IPS-NIHi7 (cell line): ENCODE data around the gene KCNJ2.

ENCODE experiments used
- DNase-seq: peaks from one replicate; pipeline ENCODE4 v3.0.0; 2012; ENCODE audit warnings: mixed read lengths; ENCODE audit errors: extremely low spot score

KCNJ2 gene

GRCh38 chr17:70168977-70169708, at the start of gene KCNJ2:
KCNJ2 (plus strand) TSS chr17:70169532; CDS start chr17:70175040, 5,508 bp downstream.
- DNase-seq = peak; percentile 93

DNA sequence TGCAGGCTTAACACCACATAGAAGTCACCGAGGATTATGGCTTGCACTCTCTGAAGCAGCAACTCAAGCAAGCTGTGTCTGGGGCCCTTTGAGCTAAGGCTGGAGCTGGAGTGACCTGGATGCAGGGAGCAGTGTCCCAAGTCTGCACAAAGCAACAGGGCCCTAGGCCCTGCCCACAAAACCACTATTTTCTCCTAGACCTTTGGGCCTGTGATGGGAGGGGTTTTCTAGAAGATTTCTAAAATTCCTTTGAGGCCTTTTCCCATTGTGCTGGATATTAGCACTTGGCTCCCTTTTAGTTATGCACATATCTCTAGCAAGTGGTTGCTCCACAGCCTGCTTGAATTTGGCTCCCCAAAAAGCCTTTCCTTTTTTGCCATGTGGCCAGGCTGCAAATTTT, 49.8 kb upstream of the KCNJ2 start:
- no peak for DNase-seq

- no peak for DNase-seq
These were observed 49.3 kb upstream of the KCNJ2 start for GRCh38 chr17:70119983-70120382.

- DNase-seq = no peak
These were observed 48.9 kb upstream of the KCNJ2 start for GRCh38 chr17:70120425-70120824.

- DNase-seq = no peak
These were observed 48.2 kb upstream of the KCNJ2 start for GRCh38 chr17:70121126-70121525.

DNA sequence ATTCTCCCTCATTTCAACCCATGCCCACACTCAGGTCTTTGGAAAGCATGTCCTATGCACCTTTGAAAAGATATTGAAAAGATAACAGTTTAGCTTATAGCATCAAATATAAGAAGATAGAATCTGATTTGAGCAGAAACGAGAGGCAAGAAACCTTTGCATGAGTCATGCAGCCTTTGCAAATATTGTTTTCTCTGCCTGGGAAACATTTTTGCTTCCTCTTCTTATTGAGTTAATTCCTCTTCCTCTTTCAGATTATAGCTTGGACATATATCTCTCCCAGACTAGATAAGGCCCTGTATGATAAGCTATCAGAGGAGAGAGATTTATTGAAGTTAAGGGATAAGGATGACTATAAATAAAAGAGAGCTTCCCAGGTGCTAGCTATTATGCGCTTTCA, 46.1 kb upstream of the KCNJ2 start:
- DNase-seq = no peak

GRCh38 chr17:70124723-70125122, 44.6 kb upstream of the KCNJ2 start:
- no peak for DNase-seq

DNA sequence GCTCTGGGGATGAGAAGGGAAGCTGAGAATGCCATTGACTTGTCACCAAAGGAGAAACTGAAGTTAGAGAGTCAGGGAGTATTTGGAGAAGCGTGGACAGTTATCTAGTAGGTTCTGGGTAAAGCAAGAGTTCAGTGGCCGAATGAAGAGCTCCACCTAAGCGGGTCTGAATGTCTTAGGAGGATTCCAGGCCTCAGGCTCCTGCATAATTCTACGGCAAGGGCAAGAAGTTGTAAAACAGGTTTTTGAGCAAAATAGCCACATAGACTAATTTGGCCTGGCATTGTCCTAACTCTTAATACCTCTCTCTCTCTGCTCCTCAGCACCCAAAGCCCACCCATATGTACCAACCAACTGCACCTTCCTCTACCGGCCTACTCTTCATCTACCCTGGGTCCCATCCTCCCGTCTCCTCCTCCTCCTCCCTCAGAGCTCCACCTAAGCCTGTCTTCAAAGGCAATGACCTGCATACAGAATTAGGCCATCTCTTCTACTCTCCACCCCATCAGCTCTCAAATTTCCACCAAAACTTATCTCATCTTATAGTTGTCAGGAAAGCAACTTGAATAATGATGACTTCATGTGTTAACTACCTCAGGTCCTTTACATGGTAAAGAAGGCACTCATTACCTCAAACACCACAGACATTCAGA, 42.0 kb upstream of the KCNJ2 start:
- no peak for DNase-seq

- no peak for DNase-seq
These were observed 40.5 kb upstream of the KCNJ2 start for GRCh38 chr17:70128727-70129238.

GRCh38 chr17:70130289-70130688, 39.0 kb upstream of the KCNJ2 start:
- DNase-seq = no peak

DNA sequence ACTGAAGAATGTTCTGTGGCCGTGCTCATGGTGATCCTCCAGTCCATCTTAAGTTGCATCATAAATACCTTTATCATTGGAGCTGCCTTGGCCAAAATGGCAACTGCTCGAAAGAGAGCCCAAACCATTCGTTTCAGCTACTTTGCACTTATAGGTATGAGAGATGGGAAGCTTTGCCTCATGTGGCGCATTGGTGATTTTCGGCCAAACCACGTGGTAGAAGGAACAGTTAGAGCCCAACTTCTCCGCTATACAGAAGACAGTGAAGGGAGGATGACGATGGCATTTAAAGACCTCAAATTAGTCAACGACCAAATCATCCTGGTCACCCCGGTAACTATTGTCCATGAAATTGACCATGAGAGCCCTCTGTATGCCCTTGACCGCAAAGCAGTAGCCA, 36.8 kb upstream of the KCNJ2 start:
- no peak for DNase-seq

GRCh38 chr17:70134042-70134441, 35.3 kb upstream of the KCNJ2 start:
- no peak for DNase-seq

DNA sequence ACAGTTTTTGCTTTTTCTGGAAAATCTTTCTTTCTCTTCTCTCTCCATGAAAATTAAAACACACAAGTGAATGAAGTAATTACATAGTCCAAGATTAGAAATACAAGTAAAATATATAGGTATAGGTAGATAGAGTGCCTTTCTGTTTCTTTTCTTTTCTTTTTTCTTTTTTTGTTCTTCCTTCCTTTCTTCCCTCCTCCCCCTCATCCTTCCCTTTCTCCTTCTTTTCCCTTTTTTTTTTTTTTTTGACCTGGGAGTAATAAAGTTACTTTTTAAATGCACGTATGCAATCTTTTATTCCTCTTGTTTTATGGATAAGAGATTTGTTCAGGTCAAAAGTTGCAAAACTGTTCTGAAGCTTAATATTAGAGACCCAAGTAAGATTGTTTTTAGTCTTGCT, 34.6 kb upstream of the KCNJ2 start:
- DNase-seq = no peak

DNA sequence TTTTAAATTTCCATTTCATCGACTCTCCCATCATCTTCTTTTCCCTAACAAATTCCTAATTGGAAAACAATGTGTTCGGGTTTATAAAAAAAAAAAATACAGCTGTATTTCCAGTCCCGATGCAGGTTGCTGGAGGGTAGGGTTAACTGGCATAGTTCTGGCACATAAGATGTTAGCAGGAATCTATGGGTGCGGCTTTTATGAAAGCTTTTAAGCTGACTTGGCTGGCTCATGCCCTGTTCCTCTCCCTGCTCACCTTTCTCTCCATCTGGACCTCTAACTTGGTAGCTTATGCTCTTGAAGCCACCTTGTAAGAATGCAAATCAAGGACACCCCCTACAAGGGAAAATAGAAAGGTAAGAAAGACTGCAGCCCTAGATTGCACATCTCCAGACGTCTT, 33.2 kb upstream of the KCNJ2 start:
- no peak for DNase-seq

- no peak for DNase-seq
These were observed 31.7 kb upstream of the KCNJ2 start for GRCh38 chr17:70137451-70138230.

DNA sequence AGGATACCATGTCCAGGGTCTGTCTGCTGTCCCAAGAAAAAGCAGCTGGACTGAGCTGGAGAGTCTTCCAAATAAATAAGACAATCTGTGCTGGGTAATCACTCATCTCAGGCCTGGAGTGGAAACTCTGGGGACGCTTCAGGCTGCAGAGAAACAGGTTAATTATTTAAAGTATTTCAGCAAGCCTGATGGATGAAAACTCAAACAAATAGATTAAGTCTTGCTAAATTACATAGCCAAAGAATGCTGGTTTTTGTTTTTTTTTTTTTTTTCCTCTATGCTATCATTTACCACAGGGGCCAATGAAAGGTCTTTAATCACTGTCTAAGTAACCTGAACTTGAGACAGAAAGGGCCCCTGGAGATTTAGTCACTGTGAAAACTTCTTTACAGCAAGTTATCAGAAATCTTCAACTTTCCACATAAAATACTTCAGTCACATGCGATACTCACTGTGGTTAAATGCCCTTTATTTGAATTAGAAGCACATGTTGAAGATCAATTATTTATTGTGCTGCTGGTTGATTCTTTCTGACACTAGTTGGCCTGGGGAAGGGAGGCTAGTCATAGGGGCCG, 31.0 kb upstream of the KCNJ2 start:
- no peak for DNase-seq

DNA sequence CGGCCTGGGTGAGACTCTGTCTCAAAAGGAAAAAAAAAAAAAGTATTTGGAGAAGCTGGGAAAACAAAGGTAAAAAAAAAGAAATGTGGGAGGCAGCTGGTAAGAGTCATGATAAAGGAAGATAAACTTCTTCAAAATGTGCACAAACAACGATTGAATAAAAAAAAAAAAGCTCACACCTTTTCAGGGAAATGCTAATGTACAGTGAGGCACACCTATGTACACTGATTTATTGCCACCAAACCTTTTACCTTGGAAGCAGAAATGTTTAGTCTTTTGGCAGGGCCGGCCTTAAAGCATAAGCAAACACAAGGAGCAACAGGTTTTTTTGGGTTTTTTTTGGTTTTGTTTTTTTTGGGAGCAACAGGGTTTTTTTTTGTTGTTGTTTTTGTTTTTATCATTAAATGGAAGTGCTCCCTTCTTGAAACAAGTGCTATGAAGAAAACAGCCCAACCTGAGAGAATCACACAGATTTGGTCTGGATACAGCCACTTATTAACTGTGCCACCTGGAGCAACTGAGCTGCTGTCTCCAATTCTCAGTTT, 29.8 kb upstream of the KCNJ2 start:
- no peak for DNase-seq

GRCh38 chr17:70144260-70144846, 25.0 kb upstream of the KCNJ2 start:
- no peak for DNase-seq

- no peak for DNase-seq
These were observed 16.1 kb upstream of the KCNJ2 start for GRCh38 chr17:70153210-70153609.

DNA sequence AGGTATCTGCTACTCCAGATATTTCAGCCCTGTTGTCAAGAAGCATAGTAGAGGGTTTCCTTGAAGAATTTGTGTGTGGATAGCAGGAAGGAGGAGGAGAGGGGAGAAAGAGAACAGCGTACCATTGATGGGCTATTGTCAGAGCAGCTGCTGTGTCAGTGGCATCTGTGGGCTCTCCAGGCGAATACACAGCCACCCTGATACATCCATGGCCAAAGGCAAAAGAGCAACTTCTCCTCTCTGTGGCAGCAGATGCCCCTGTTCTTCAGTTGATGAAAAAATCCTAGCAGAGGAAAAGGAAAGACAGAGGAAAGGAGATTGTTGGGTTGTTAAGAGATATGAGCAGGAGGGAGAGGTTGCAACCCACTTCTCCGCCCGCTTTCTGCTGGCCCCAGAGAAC, 12.2 kb upstream of the KCNJ2 start:
- DNase-seq = no peak

DNA sequence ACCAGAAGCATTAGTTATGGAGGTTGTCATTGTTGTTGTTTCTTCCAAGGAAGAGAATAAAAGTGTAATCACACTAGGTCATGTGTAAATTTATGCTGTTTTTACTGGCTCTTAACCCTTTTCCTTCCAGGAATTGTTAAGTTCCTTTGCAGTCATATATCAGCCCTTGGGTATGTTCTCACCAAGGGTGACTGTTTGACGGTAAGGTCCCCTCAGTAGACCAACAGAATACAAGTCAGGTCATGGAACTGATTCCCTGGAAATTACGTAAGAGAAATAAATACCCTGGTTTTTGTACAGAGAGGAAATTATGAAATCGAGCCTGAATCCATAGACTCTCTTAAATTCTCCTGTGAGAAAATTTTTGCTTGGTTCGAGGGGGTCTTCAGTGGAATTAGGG, 11.2 kb upstream of the KCNJ2 start:
- DNase-seq = no peak

- no peak for DNase-seq
These were observed 10.7 kb upstream of the KCNJ2 start for GRCh38 chr17:70158591-70158990.
